B cell (primary cell): ENCODE results near the gene MYL11. TPM values are rescaled to one million over a fixed set of nuclear protein-coding genes. Genes with fewer than 3 reads are reported as not detected.
"Not testable (repeated sequence)": the region's sequence is repeated elsewhere in the genome, so short reads cannot be mapped to it uniquely, and the experiment has no call there.

ENCODE experiments used
- ATAC-seq: fragments of 200-7000 bp; cut with Tn5 transposase; one replicate; pipeline ENCODE4 v1.10.0; 2021; ENCODE audit warnings: low read depth, mild to moderate bottlenecking, moderate number of reproducible peaks, moderate library complexity
- CTCF ChIA-PET: fragments of 350-600 bp; sonication (Branson Sonifier 250); formaldehyde crosslinking; loops from one replicate; lab custom pipeline; 2021; ENCODE audit warnings: antibody characterized with exemption, inconsistent platforms; lab: Charles Lee
- POLR2A ChIA-PET: fragments of 350-600 bp; sonication (Branson Sonifier 250); formaldehyde crosslinking; loops from one replicate; lab custom pipeline; 2021; ENCODE audit warnings: antibody characterized with exemption; lab: Charles Lee
- DNase-seq: peaks from one replicate; pipeline ENCODE4 v3.0.0; 2013
- H2AFZ ChIP-seq: 2 replicates; pipeline ENCODE4 v1.6.1; 2012; ENCODE audit warnings: mild to moderate bottlenecking, low read depth, low read length; ENCODE audit not compliant: insufficient read depth, poor library complexity, severe bottlenecking
- H3K27ac ChIP-seq, 2 donors: 1 replicate in 1 of 2; 2 replicates in 1 of 2; pipeline ENCODE4 v1.5.1; 2012 to 2013; ENCODE audit warnings: low read length in 2 of 2, mild to moderate bottlenecking in 2 of 2, moderate library complexity in 1 of 2
- H3K27me3 ChIP-seq, 4 experiments: fragments of 200-600 bp in 1 of 4; sonication (generic) in 1 of 4; replicated peaks in 1 of 4; 1 replicate in 2 of 4; 2 replicates in 2 of 4; pipeline versions ENCODE4 v1.6.1 to v1.7.0; 2013 to 2016; ENCODE audit warnings: low read length in 3 of 4, mild to moderate bottlenecking in 2 of 4, mixed read lengths in 1 of 4, moderate library complexity in 1 of 4; ENCODE audit not compliant: insufficient read depth in 4 of 4, control insufficient read depth in 3 of 4; ENCODE audit errors: control extremely low read depth in 1 of 4
- H3K36me3 ChIP-seq, 2 experiments: replicated peaks in 1 of 2; 1 replicate in 1 of 2; 2 replicates in 1 of 2; pipeline versions ENCODE4 v1.6.1 to v1.7.1; 2013; ENCODE audit warnings: low read length in 1 of 2; ENCODE audit not compliant: insufficient read depth in 2 of 2, control insufficient read depth in 1 of 2; ENCODE audit errors: control extremely low read depth in 1 of 2, extremely low read depth in 1 of 2
- H3K4me1 ChIP-seq, 2 donors: fragments of 200-600 bp in 1 of 2; sonication (generic) in 1 of 2; 1 replicate in 1 of 2; 2 replicates in 1 of 2; pipeline versions ENCODE4 v1.5.1 to v1.6.1; 2013 to 2017; ENCODE audit warnings: low read length in 2 of 2; ENCODE audit not compliant: control insufficient read depth in 2 of 2, insufficient read depth in 2 of 2
- H3K4me2 ChIP-seq: replicated peaks from 2 replicates; pipeline ENCODE3; 2012; ENCODE audit warnings: mild to moderate bottlenecking, low read depth, low read length; ENCODE audit not compliant: poor library complexity, severe bottlenecking
- H3K4me3 ChIP-seq, 5 experiments: fragments of 200-600 bp in 1 of 5; sonication (generic) in 1 of 5; 1 replicate in 3 of 5; 2 replicates in 2 of 5; pipeline versions ENCODE4 v1.5.1 to v1.7.0; 2011 to 2016; ENCODE audit warnings: low read length in 4 of 5, mild to moderate bottlenecking in 4 of 5, low read depth in 2 of 5, control low read depth in 1 of 5, moderate library complexity in 1 of 5; ENCODE audit not compliant: insufficient read depth in 1 of 5; ENCODE audit errors: control extremely low read depth in 1 of 5, extremely low read depth in 1 of 5
- H3K79me2 ChIP-seq: fragments of 200-600 bp; sonication (generic); one replicate; pipeline ENCODE4 v1.6.0; 2016; ENCODE audit warnings: low read length; ENCODE audit not compliant: control insufficient read depth, insufficient read depth
- H3K9ac ChIP-seq: fragments of 200-600 bp; sonication (generic); 2 replicates; pipeline ENCODE4 v1.6.1; 2017; ENCODE audit warnings: mild to moderate bottlenecking, low read length, moderate library complexity
- H3K9me3 ChIP-seq, 3 donors: one replicate each; pipeline versions ENCODE4 v1.6.1 to v1.7.1; 2013; ENCODE audit warnings: low read length in 2 of 3; ENCODE audit not compliant: control insufficient read depth in 2 of 3, insufficient read depth in 1 of 3; ENCODE audit errors: control extremely low read depth in 1 of 3
- H4K20me1 ChIP-seq: 2 replicates; pipeline ENCODE4 v1.6.0; 2012; ENCODE audit warnings: mild to moderate bottlenecking, low read length; ENCODE audit not compliant: insufficient read depth, control insufficient read depth, poor library complexity, severe bottlenecking
- H3K27ac Mint-ChIP-seq: one replicate; pipeline ENCODE4 v1.8.0; 2021; ENCODE audit warnings: mixed read lengths
- H3K27me3 Mint-ChIP-seq: one replicate; pipeline ENCODE4 v1.8.0; 2021; ENCODE audit warnings: mixed read lengths
- H3K4me1 Mint-ChIP-seq: one replicate; pipeline ENCODE4 v1.8.0; 2021; ENCODE audit warnings: mixed read lengths
- H3K4me3 Mint-ChIP-seq: one replicate; pipeline ENCODE4 v1.8.0; 2021; ENCODE audit warnings: mixed read lengths
- H3K9me3 Mint-ChIP-seq: one replicate; pipeline ENCODE4 v1.8.0; 2022; ENCODE audit warnings: mixed read lengths; ENCODE audit not compliant: insufficient read depth
- CTCF ChIP-seq: fragments of 200-600 bp; IDR thresholded peaks from one replicate; pipeline ENCODE4 v1.8.0; 2022; ENCODE audit warnings: antibody characterized with exemption, mild to moderate bottlenecking
- EZH2 ChIP-seq: IDR thresholded peaks from 2 replicates; pipeline ENCODE4 v1.6.1; 2012; ENCODE audit warnings: borderline replicate concordance, low read depth, mild to moderate bottlenecking, moderate library complexity, low read length; ENCODE audit not compliant: insufficient read depth, poor library complexity, severe bottlenecking
- WGBS: methylation state at CpG from one replicate; pipeline ENCODE4 v1.1.5; 2013; ENCODE audit warnings: missing lambda C conversion rate; ENCODE audit not compliant: insufficient coverage; 5-methylcytosine and 5-hydroxymethylcytosine counted together
- intact Hi-C: fragments of 100-400 bp; cut with micrococcal nuclease; formaldehyde crosslinking; loops from one replicate; pipeline ENCODE4 v1.10.0; 2022
- polyA plus RNA-seq: library from polyadenylated mRNA; depleted of rRNA; stranded (reverse); fragments of >200 nt; gene quantifications from 2 replicates; pipeline ENCODE4 v1.2.3, GENCODE V29; 2012
- total RNA-seq, 2 donors: library from RNA; stranded (reverse); fragments of 120-200 nt in 1 of 2; gene quantifications; 1 replicate in 1 of 2; 2 replicates in 1 of 2; pipeline versions ENCODE4 v1.2.3 to v1.2.4, GENCODE V29; 2013 to 2022

The MYL11 gene
- total and polyA plus RNA-seq, 2 donors (not counting 1 experiment from before 2014, with no cell fraction given), result 3.6 TPM; not detected in 1

DNA sequence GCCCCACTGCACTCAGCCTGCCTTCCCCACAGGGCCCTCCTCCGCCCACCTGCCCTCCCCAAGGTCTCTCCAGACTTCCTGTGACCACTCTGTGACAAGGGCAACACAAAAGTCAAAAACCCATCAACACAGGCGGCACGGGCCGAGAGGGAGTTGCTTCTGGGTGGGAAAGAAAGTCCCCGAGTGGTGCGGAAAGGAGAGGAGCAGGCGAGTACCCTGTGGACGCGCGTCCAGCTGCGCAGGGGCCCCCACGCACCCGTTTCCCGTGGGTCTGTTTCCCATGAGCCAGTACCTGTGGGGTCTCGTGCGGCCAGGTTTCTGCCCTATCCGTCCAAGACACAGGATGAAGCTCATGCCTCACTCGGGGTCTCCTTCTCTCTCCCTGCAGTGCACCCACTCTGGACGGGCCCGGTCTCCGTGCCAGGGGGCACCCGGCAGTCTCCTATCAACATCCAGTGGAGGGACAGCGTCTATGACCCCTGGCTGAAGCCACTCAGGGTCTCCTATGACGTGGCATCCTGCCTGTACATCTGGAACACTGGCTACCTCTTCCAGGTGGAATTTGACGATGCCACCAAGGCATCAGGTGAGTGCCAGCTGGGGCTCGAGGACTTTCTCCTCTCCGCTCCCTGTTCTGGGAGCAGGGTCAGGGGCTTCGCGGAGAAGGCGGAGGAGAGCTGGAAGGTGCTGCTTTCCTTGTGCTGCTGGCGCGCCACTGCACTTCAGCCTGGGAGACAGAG is 31.7 kb upstream of the MYL11 start:
- intact Hi-C loops, result no loop called here
- no peak for TF ChIP-seq CTCF
- TF ChIP-seq EZH2, result no peak
- Histone ChIP-seq H3K79me2 (peaks cover 7% of the 10 kb centered on the region), H3K9ac (no peak overlapping the region), H3K4me3 (no peak overlapping the region), H3K9me3 (no peaks in the 10 kb centered on the region), H3K27ac (no peak overlapping the region), H3K36me3 (peaks cover 0 to 2% of the 10 kb centered on the region in 2 experiments), H3K27me3 (no peaks in the 10 kb centered on the region), H3K4me1 (peaks cover 0 to 3% of the 10 kb centered on the region in 2 donors), H3K4me2 (no peak overlapping the region), H2AFZ (no peak overlapping the region), H4K20me1 (no peaks in the 10 kb centered on the region)
- 96% methylated on average over 25 of the region's 32 CpGs for WGBS
- ChIA-PET CTCF (no interaction called here), POLR2A (no interaction called here)
- no peaks in the 10 kb centered on the region for H3K4me1 Mint-ChIP-seq
- no peak overlapping the region for H3K4me3 Mint-ChIP-seq
- no peaks in the 10 kb centered on the region for H3K27me3 Mint-ChIP-seq
- no peaks in the 10 kb centered on the region for H3K9me3 Mint-ChIP-seq
- no peak for ATAC-seq
- DNase-seq, result no peak
- no peak overlapping the region for H3K27ac Mint-ChIP-seq

DNA sequence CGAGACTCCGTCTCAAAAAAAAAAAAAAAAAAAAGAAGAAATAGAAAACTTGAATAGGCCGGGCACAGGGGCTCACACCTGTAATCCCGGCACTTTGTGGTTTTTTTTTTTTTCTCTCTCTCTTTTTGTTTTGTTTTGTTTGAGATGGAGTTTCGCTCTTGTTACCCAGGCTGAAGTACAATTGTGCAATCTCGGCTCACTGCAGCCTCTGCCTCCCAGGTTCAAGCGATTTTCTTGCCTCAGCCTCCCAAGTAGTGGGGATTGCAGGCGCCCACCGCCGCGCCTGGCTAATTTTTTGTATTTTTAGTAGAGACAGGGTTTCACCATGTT is 31.1 kb upstream of the MYL11 start:
- H3K79me2 ChIP-seq, result not testable (repeated sequence)

More for the DNA sequence above, 31.1 kb upstream of the MYL11 start:
- H3K4me3 Mint-ChIP-seq, H4K20me1 ChIP-seq, H3K4me3 ChIP-seq, H3K27me3 Mint-ChIP-seq, CTCF ChIA-PET, H3K4me2 ChIP-seq, H3K27ac ChIP-seq, intact Hi-C loops, H3K27ac Mint-ChIP-seq, DNase-seq, H3K9ac ChIP-seq, H3K4me1 ChIP-seq, POLR2A ChIA-PET, H3K4me1 Mint-ChIP-seq, H3K9me3 Mint-ChIP-seq, H3K36me3 ChIP-seq, H2AFZ ChIP-seq, H3K9me3 ChIP-seq, ATAC-seq, H3K27me3 ChIP-seq: not testable (repeated sequence)
- WGBS, result 100% methylated on average over 2 of the region's 11 CpGs
